Nephron progenitor cell (in vitro differentiated cells): ENCODE data around the gene SAP130.

Source experiments
- DNase-seq: peaks from one replicate; pipeline ENCODE4 v3.0.0; 2021
- H3K27ac Mint-ChIP-seq: 2 replicates; pipeline ENCODE4 v1.8.0; 2021; ENCODE audit warnings: mild to moderate bottlenecking, moderate library complexity, mixed read lengths
- H3K27me3 Mint-ChIP-seq: 2 replicates; pipeline ENCODE4 v1.8.0; 2021; ENCODE audit warnings: mild to moderate bottlenecking, low read depth, mixed read lengths; ENCODE audit not compliant: poor library complexity
- H3K36me3 Mint-ChIP-seq: 2 replicates; pipeline ENCODE4 v1.8.0; 2021; ENCODE audit warnings: low read depth, mixed read lengths
- H3K4me1 Mint-ChIP-seq: 2 replicates; pipeline ENCODE4 v1.8.0; 2021; ENCODE audit warnings: mixed read lengths
- H3K4me3 Mint-ChIP-seq: 2 replicates; pipeline ENCODE4 v1.8.0; 2021; ENCODE audit warnings: mild to moderate bottlenecking, moderate library complexity, mixed read lengths
- H3K9me3 Mint-ChIP-seq: 2 replicates; pipeline ENCODE4 v1.8.0; 2021; ENCODE audit warnings: mild to moderate bottlenecking, moderate library complexity, mixed read lengths
- CTCF ChIP-seq: fragments of 200-600 bp; sonication (generic); IDR thresholded peaks from 2 replicates; pipeline ENCODE4 v1.5.0; 2021; ENCODE audit warnings: antibody characterized with exemption

The SAP130 gene

GRCh38 chr2:127945281-127945680, 82.6 kb downstream of the SAP130 start:
- H3K9me3 Mint-ChIP-seq, result no peaks in the 10 kb centered on the region
- peaks cover 77% of the 10 kb centered on the region for H3K36me3 Mint-ChIP-seq
- no peaks in the 10 kb centered on the region for H3K4me1 Mint-ChIP-seq
- no peak overlapping the region for H3K27ac Mint-ChIP-seq
- no peak for TF ChIP-seq CTCF
- H3K4me3 Mint-ChIP-seq, result no peak overlapping the region
- no peaks in the 10 kb centered on the region for H3K27me3 Mint-ChIP-seq
- DNase-seq, result no peak

GRCh38 chr2:127943186-127943585, 84.7 kb downstream of the SAP130 start:
- Mint-ChIP-seq H3K9me3 (no peaks in the 10 kb centered on the region), H3K36me3 (peaks cover 57% of the 10 kb centered on the region), H3K4me1 (no peaks in the 10 kb centered on the region), H3K27me3 (no peaks in the 10 kb centered on the region), H3K27ac (no peak overlapping the region), H3K4me3 (no peak overlapping the region)
- no peak for DNase-seq
- TF ChIP-seq CTCF, result no peak

GRCh38 chr2:127942002-127942401, 85.9 kb downstream of the SAP130 start:
- H3K36me3 Mint-ChIP-seq, result peaks cover 47% of the 10 kb centered on the region
- H3K4me3 Mint-ChIP-seq, result no peak overlapping the region
- H3K27me3 Mint-ChIP-seq, result no peaks in the 10 kb centered on the region
- H3K9me3 Mint-ChIP-seq, result no peaks in the 10 kb centered on the region
- no peaks in the 10 kb centered on the region for H3K4me1 Mint-ChIP-seq
- no peak for TF ChIP-seq CTCF
- peak overlapping the region; percentile 9 for H3K27ac Mint-ChIP-seq
- no peak for DNase-seq

- Mint-ChIP-seq H3K27me3 (no peaks in the 10 kb centered on the region), H3K36me3 (peaks cover 43% of the 10 kb centered on the region), H3K9me3 (no peaks in the 10 kb centered on the region), H3K4me1 (no peaks in the 10 kb centered on the region), H3K27ac (peak overlapping the region; percentile 85), H3K4me3 (no peak overlapping the region)
- DNase-seq, result no peak
- no peak for TF ChIP-seq CTCF
Observed at GRCh38 chr2:127941461-127941860, 86.4 kb downstream of the SAP130 start.

DNA sequence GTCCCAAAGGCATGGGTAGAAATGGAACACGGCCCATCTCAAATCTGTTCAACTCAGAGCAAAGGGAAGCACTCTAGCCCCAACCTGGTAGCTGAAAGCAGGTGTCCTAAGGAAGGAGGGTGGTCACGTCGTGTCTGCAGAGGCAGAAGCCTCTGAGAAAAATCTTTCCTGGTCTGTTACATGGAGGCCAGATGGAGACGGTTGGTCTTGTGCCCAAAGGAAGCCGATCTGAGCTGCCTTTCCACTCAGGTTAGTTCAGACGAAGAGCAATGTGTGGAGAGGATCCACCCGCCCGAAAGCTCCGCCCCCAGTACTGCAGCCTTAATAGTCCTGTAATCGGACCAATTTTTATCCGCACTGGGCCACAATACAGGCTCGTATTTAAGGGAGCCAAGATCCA, 87.2 kb downstream of the SAP130 start:
- H3K9me3 Mint-ChIP-seq, result no peaks in the 10 kb centered on the region
- TF ChIP-seq CTCF, result no peak
- H3K27me3 Mint-ChIP-seq, result no peaks in the 10 kb centered on the region
- peak overlapping the region; percentile 77 for H3K27ac Mint-ChIP-seq
- H3K4me1 Mint-ChIP-seq, result no peaks in the 10 kb centered on the region
- no peak overlapping the region for H3K4me3 Mint-ChIP-seq
- peaks cover 36% of the 10 kb centered on the region for H3K36me3 Mint-ChIP-seq
- no peak for DNase-seq

DNA sequence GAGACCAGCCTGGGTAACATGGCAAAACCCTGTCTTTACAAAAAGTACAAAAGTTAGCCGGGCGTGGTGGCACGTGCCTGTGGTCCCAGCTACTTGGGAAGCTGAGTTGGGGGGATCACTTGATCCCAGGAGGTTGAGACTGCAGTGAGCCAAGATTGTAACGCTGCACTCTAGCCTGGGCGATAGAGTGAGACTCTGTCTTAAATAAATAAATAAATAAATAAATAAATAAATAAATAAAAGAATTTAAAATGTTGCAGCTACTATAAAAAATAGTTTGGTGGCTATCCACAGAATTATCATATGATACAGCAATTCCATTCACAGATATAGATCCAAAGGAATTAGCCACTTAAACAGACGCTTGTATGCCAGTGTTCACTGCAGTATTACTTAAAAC, 92.5 kb downstream of the SAP130 start:
- Mint-ChIP-seq H3K9me3 (no peaks in the 10 kb centered on the region), H3K4me1 (no peaks in the 10 kb centered on the region), H3K27ac (no peak overlapping the region), H3K36me3 (no peaks in the 10 kb centered on the region), H3K27me3 (peaks cover 4% of the 10 kb centered on the region), H3K4me3 (no peak overlapping the region)
- no peak for DNase-seq
- no peak for TF ChIP-seq CTCF
